ENCODE results near the gene CLIP1.

DNA sequence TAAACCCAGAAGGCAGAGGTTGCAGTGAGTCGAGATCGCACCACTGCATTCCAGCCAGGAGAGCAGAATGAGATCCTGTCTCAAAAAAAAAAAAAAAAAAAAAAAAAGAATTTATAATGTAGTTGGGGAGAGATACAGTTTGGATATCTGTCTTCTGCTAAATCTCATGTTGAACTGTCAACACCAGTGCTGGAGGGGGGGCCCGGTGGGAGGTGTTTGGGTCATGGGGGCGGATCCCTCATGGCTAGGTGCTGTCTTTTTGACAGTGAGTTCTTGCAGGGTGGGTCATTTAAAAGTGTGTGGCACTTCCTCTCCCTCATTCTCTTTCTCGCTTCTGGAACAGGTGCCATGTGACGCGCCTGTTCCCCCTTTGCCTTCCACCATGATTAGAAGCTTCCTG lies 32.8 kb downstream of the CLIP1 start:
- TF ChIP-seq, protein P1, sequence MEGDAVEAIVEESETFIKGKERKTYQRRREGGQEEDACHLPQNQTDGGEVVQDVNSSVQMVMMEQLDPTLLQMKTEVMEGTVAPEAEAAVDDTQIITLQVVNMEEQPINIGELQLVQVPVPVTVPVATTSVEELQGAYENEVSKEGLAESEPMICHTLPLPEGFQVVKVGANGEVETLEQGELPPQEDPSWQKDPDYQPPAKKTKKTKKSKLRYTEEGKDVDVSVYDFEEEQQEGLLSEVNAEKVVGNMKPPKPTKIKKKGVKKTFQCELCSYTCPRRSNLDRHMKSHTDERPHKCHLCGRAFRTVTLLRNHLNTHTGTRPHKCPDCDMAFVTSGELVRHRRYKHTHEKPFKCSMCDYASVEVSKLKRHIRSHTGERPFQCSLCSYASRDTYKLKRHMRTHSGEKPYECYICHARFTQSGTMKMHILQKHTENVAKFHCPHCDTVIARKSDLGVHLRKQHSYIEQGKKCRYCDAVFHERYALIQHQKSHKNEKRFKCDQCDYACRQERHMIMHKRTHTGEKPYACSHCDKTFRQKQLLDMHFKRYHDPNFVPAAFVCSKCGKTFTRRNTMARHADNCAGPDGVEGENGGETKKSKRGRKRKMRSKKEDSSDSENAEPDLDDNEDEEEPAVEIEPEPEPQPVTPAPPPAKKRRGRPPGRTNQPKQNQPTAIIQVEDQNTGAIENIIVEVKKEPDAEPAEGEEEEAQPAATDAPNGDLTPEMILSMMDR (IDR thresholded peaks at IDR 0.05), result no peak
- TF ChIP-seq POLR2A (IDR thresholded peaks at IDR 0.05), result no peak
